IPS-18c (cell line): ENCODE data around the gene UBE2G2.

Source experiments
- H3K4me3 ChIP-seq: 2 replicates; pipeline ENCODE4 v1.7.0; 2013; ENCODE audit warnings: low read depth, mild to moderate bottlenecking, low read length, moderate library complexity; ENCODE audit not compliant: insufficient read depth
- H3K9me3 ChIP-seq: one replicate; pipeline ENCODE4 v1.6.1; 2013; ENCODE audit warnings: mild to moderate bottlenecking, low read length, moderate library complexity; ENCODE audit not compliant: control insufficient read depth, insufficient read depth

UBE2G2 gene

GRCh38 chr21:44819283-44820243, 17.9 kb upstream of the UBE2G2 start:
- Histone ChIP-seq H3K4me3 (peak overlapping the region; percentile 81; the same call in 1 of the 2 replicates), H3K9me3 (peaks cover 20% of the 10 kb centered on the region)

GRCh38 chr21:44818640-44819011, 17.0 kb upstream of the UBE2G2 start:
- peaks cover 20% of the 10 kb centered on the region for H3K9me3 ChIP-seq
- H3K4me3 ChIP-seq, result peak overlapping the region; percentile 81

- H3K4me3 ChIP-seq, result peak within 1 kb of the TSS; percentile 81
- peaks cover 18% of the 10 kb centered on the region for H3K9me3 ChIP-seq
Observed at GRCh38 chr21:44817914-44818639, 16.5 kb upstream of the UBE2G2 start, which contains the start of gene SUMO3. Gene SUMO3, minus strand, starts transcription at chr21:44818062. Its CDS starts 94 bp downstream, at chr21:44817968.

DNA sequence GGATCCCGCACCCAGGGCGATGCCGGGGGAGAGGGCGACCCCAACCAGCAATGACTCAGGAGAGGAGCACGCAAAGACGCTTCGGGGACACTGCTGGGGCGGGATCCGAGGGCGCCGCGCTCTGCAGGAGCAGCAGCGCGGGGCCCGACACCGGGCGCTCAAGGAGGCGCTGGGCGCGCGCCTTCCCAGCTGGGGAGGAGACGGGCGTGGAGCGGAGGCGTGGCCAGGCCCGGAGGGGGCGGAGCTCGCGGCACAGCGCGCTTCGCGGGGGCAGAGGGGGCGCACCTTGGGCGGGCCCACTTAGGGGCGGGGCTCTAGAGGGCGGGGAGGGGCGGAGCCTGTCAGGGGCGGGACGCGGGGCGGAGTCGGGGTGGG, 15.9 kb upstream of the UBE2G2 start:
- H3K4me3 ChIP-seq, result peak overlapping the region; percentile 81

GRCh38 chr21:44816761-44817505, 15.3 kb upstream of the UBE2G2 start:
- Histone ChIP-seq H3K9me3 (peaks cover 18% of the 10 kb centered on the region), H3K4me3 (peak overlapping the region; percentile 81)

More for the DNA sequence above, 15.9 kb upstream of the UBE2G2 start:
- H3K9me3 ChIP-seq, result peaks cover 18% of the 10 kb centered on the region

GRCh38 chr21:44815852-44816628, 14.4 kb upstream of the UBE2G2 start:
- H3K4me3 ChIP-seq, result no peak overlapping the region
- H3K9me3 ChIP-seq, result peaks cover 18% of the 10 kb centered on the region

DNA sequence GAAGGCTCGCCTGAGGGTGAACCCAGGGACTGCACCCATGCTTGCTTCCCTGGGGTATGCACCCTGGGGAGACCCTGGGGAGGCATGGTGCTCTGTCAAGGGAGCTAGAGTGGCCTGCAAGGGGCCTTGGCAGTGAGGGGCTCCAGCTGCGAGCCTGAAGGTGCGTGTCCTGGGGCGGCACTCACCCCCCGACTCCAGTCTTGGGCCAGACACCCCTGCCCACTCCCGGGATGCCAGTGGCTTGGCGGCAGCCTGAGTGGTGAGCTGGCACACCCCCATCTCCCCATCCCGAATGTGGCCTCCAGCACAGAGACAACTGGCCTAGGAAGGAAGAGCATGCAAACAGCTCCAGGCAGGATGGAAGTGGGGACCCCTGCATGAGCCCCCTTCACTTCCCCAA, 13.6 kb upstream of the UBE2G2 start:
- H3K9me3 ChIP-seq, result peaks cover 12% of the 10 kb centered on the region

GRCh38 chr21:44814498-44815023, 12.9 kb upstream of the UBE2G2 start:
- H3K4me3 ChIP-seq, result no peak overlapping the region

More for the DNA sequence above, 13.6 kb upstream of the UBE2G2 start:
- no peak overlapping the region for H3K4me3 ChIP-seq

DNA sequence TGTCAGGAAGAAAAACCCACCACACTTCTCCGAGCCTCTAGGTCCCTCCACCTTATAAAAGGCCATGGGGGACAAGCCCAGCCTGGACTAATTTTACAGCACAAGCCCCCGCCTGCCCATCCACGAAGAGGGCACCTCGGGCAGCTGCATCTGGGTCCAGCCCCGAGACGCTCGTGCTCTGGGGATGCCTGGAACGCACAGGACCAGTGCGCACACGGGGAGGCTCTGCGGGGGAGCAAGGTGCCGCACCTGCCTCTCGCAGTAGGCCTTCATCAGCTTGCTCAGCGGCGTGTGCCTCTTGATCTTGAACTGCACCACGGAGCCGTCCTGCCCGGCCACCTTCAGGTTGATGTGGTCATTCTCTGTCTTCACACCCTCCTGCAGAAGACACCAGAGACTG, 12.1 kb upstream of the UBE2G2 start:
- Histone ChIP-seq H3K4me3 (no peak overlapping the region), H3K9me3 (peaks cover 5% of the 10 kb centered on the region)

More at GRCh38 chr21:44814498-44815023, 12.9 kb upstream of the UBE2G2 start:
- peaks cover 12% of the 10 kb centered on the region for H3K9me3 ChIP-seq

DNA sequence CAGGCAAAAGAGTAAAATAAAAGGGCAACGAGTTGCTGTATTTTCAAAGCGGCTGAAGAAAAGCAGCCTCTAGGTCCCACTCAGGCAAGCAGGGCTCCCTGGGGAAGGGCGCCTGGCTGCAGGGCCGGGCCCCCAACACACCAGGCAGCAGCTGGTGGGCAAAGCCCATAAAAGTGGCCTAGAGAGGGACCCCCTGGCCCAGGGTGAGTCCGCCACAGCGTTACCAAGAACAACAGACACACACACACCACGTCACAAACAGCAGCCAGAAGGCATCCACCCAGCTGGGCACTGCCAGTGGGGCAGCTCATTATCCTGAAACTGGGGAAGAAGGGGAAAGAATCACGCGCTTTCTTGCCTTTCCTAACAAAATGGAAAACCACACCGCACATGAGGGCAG, 11.5 kb upstream of the UBE2G2 start:
- no peak overlapping the region for H3K4me3 ChIP-seq
- H3K9me3 ChIP-seq, result peaks cover 2% of the 10 kb centered on the region

DNA sequence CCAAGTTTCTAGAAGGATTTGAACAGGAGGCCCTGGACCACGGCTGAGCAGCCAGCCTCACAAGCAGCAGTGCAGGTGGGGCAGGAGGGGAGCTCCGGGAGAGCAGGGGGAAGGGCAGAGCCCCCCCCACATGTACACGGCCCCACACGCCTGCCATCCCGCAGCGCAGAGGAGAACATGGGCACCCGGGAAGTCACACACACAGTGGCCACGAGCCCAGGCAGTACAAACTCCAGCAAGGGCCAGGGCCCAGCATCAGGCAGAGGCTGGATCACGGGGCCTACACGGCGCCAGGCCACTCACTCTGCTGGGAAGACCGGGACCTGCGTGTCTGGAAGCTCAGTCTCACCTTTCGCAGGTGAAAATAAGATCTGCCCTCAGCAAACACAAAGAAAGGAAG, 11.0 kb upstream of the UBE2G2 start:
- Histone ChIP-seq H3K9me3 (no peaks in the 10 kb centered on the region), H3K4me3 (no peak overlapping the region)

- no peak overlapping the region for H3K4me3 ChIP-seq
- no peaks in the 10 kb centered on the region for H3K9me3 ChIP-seq
Observed at GRCh38 chr21:44810779-44811178, 9.2 kb upstream of the UBE2G2 start.

- no peak overlapping the region for H3K4me3 ChIP-seq
- H3K9me3 ChIP-seq, result no peaks in the 10 kb centered on the region
Observed at GRCh38 chr21:44805859-44806258, 4.2 kb upstream of the UBE2G2 start.

DNA sequence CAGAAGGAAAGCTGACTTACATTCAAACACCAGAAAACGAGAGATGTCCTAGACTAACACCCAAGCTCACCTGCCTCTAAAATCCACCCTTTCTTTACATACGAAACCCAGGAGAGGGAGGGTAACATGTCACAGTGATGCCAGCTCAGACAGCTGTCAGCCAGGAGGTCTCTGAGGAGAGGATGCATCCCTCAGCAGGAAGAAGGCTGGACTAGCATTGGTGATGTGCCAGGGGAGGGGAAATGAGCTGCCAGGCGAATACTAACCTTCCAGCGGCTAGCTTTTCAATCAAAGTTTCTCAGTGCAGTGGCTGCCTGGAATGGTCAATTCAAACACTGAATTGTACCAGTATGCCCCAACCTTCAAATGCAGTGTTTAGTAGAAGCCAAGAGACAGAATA, 3.6 kb upstream of the UBE2G2 start:
- no peaks in the 10 kb centered on the region for H3K9me3 ChIP-seq
- no peak overlapping the region for H3K4me3 ChIP-seq

- Histone ChIP-seq H3K4me3 (no peak overlapping the region), H3K9me3 (no peaks in the 10 kb centered on the region)
Observed at GRCh38 chr21:44804762-44805161, 3.1 kb upstream of the UBE2G2 start.

DNA sequence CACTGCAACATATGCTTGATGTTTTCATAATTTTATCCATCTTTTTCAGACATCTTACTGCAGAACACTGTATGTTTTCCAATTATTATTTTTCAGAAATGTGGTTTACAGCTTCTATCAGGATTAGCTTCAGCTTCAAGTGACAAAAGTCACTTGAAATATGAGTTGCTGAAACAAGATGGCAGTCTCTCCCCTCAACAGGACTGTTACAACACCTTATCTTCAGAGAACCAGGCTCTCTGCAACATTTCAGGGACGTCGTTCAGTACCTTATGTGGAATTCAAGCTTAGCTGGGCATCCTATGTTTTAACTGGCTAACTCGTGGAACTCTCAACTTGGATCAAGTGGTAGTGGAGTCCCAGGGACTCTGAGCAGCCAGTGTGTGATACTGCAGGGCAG, 2.0 kb upstream of the UBE2G2 start:
- Histone ChIP-seq H3K9me3 (no peaks in the 10 kb centered on the region), H3K4me3 (no peak overlapping the region)
